Esophagus muscularis mucosa (tissue), 2 donors: ENCODE results near the gene KRTAP5-8.

ENCODE experiments used
- EP300 ChIP-seq: sonication (generic); formaldehyde crosslinking; IDR thresholded peaks from one replicate; pipeline ENCODE4 v1.6.1; 2017; ENCODE audit warnings: antibody characterized with exemption
- POLR2A ChIP-seq: fragments of 450-650 bp; IDR thresholded peaks from one replicate; pipeline ENCODE4 v1.6.1; 2017; ENCODE audit warnings: antibody characterized with exemption, moderate library complexity, mild to moderate bottlenecking, low read depth

- TF ChIP-seq EP300 (no peak), POLR2A (no peak)
These were observed 10.3 kb downstream of the KRTAP5-8 start, which contains the start of gene KRTAP5-9 for GRCh38 chr11:71548120-71548519.
